ENCODE measurements around the gene GPLD1.
A peak's percentile ranks its signal among the peaks of the same experiment; 100 is the strongest.
"Not testable (repeated sequence)": the region's sequence is repeated elsewhere in the genome, so short reads cannot be mapped to it uniquely, and the experiment has no call there.

GPLD1 gene

GRCh38 chr6:24489470-24489869 lies at the start of gene GPLD1:
Gene GPLD1, minus strand, starts transcription at chr6:24489578. Its CDS starts 67 bp downstream, at chr6:24489511.
- FAIRE-seq (no peak), DNase-seq (ENCODE audit: insufficient read length, low spot score) (no peak)

DNA sequence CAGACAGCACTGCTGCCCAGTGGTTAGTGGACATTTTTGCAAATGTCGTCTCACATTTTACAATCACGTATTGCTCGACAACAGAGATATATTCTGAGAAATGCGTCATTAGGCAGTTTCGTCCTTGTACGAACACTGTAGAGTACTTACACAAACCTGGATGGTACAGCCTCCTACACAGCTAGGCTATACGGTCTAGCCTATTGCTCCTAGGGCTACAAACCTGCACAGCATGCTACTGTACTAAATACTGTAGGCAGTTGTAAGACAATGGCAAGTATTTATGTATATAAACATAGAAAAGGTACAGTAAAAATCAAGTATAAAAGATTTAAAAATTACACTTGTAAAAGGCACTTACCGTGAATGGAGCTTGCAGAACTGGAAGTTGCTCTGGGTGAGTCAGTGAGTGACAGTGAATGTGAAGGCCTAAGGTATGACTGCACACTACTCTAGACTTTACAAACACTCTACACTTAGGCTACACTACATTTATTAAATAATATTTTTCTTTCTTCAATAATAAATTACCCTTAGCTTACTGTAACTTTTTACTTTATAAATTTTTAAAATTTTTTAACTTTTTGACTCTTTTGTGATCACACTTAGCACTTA lies 48.5 kb upstream of the GPLD1 start:
- DNase-seq (ENCODE audit: insufficient read length, low spot score) (no peak), FAIRE-seq (no peak)

DNA sequence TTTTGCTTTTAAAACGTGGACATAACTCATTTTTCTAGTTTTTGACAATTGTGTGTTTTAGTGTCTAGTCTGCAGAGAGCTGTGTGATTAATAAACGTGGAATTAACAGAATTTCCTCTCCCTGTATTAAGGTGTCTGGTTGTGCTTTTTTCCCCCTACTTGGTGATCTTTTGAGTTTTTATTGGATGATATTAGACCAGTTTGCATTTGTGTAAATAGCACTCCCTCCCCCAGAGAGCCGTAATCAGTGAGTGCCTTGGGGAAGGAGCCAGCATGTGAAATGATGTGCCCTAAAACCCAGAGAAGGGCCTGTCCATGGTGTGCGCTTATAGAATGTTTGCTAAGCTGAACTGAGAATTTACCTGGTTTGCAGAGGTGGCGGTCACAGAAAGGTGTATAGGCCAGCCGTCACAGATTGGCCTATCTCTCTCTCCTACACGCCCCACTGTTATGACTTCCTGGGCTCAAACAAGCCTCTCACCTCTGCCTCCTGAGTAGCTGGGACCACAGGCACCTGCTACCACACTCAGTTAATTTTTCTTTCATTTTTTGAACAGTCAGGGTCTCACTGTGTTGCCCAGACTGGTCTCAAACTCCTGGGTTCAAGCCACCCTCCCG lies 47.8 kb upstream of the GPLD1 start:
- FAIRE-seq, result no peak
- DNase-seq (ENCODE audit: insufficient read length, low spot score), result no peak

DNA sequence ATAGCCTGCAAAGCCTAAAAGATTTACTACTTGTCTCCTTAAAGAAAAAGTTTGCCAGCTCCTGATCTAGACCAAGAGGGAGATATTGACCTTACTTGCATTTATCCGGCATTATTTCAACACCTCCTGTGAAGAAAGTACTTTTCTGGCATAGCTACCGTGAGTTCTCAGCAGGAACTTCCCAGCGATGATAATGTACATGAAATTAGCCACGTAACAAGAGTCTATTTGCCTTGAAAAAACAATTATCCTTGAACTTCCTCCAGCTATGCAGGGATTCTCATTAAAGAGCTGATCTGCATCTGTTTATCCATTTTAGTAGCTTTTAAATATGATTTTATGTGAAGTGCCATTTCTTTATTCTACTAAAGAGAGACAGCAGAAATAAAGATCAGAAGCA lies 47.1 kb upstream of the GPLD1 start:
- DNase-seq (ENCODE audit: insufficient read length, low spot score) (no peak), FAIRE-seq (no peak)

- DNase-seq (ENCODE audit: insufficient read length, low spot score) (no peak), FAIRE-seq (no peak)
These were observed 45.8 kb upstream of the GPLD1 start for GRCh38 chr6:24535210-24535609.

DNA sequence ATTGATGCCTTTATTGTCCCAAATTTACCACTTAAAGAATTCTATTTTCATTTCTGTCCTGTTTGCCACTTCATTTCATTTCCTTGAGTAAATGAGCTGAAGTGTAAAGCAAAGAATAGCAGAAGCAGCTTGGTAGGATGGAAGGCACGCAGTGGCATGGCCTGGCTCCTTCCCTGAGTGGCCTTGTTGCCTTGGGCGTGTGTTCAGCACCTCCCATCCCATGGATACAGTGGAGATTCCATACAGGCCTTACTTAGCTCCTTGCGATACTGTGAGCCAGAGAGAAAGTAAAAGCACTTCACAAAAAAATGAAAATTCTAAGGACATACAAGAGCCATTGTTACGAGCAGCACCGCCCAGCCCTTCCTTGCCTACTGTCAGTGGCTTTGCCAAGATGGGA lies 45.0 kb upstream of the GPLD1 start:
- FAIRE-seq, result no peak
- DNase-seq (ENCODE audit: insufficient read length, low spot score), result no peak

- DNase-seq (ENCODE audit: insufficient read length, low spot score) (no peak), FAIRE-seq (no peak)
These were observed 40.6 kb upstream of the GPLD1 start for GRCh38 chr6:24529985-24530384.

DNA sequence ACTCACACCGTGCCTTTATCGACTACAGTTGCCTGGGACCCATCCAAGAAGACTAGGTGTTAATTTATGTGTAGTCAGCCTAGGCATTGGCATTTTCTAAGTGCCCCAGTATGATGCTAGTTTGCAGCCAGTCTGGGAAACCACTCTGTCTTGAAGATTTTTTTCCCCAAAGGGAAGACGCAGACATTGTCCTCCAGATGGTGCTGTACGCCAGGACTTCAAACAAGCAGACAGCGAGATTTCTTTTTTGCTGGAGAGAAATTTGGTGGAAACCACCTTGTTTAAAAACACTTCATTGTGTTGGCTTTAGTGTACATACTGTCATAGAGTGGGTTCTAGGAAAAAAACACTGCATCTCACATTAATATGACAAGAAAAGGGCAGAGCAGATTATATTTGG lies 35.4 kb upstream of the GPLD1 start:
- DNase-seq (ENCODE audit: insufficient read length, low spot score), result no peak
- no peak for FAIRE-seq

- DNase-seq (ENCODE audit: insufficient read length, low spot score) (no peak), FAIRE-seq (no peak)
These were observed 35.0 kb upstream of the GPLD1 start for GRCh38 chr6:24524329-24524728.

GRCh38 chr6:24522228-24523176 lies 33.1 kb upstream of the GPLD1 start:
- FAIRE-seq, result no peak
- no peak for DNase-seq (ENCODE audit: insufficient read length, low spot score)

DNA sequence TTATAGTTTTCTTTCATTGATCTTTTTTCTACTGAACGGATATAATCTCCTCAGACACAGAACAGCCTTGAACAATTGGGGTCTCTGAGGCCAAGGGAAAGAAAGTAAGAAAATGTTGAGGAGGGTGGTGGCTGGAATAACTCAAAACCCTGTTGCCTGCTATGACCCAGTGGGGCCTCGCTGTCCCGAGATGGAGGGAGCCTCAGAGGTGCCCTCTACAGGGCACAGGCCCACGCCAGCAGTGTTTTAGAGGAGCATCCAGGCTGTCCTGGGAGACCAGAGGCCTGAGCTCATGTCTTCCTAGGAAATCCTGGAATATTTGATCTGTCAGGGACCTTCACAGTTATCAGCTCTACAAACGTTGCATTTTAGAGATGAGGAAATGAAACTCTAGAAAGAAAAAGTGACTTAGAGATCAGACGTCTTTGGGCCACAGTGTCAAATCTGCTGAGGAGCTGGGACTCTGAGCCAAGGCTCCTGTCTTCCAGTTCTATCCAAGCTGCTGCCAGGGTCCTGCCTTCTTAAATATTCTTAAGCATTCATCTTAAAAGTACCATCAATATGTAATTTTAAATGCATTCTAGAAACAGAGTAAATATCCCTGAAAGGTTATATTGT lies 31.7 kb upstream of the GPLD1 start:
- DNase-seq (ENCODE audit: insufficient read length, low spot score), result peak; percentile 32
- FAIRE-seq, result peak; percentile 84

DNA sequence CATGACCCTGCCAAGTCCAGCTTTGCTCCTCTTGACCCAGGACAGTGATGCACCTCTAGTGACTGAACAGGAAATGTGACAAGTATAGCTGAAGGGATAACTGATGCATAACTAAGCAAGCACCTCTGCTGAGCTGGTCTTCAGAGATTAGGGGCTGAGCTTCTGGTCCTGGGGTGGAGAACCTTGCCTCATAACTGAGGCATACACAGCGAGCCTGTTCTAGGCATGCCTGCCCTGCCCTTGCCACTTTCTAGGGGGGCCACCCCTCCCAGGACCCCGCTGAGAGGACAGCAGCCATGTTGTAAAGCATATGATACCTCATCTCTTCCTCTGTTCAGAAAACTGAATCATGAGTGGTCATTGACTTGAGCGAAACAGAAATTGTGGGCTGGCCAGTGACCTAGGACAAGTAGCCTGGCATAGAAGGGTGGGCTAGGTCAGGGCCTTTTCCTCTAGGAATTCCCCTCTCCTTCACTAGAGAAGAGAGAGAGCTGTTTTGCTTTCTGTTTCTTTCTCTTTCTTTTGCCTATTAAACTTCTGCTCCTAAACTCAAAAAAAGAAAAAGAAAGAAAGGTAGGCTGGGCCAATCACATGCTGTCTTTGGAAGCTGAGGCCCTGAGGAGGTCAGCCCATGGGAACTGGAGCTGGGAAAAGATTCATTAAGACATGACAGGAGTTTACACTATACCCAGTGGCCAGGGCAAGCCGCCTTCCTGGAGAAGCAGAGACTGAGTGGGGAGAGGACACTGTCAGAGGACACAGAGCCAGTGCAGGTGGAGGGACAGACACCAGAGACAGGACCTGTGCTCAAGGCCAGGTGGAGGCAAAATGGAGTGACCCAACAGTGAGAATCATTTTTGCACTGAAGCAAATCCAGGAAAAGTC lies 28.5 kb upstream of the GPLD1 start:
- DNase-seq (ENCODE audit: insufficient read length, low spot score) (no peak), FAIRE-seq (peak; percentile 97)

DNA sequence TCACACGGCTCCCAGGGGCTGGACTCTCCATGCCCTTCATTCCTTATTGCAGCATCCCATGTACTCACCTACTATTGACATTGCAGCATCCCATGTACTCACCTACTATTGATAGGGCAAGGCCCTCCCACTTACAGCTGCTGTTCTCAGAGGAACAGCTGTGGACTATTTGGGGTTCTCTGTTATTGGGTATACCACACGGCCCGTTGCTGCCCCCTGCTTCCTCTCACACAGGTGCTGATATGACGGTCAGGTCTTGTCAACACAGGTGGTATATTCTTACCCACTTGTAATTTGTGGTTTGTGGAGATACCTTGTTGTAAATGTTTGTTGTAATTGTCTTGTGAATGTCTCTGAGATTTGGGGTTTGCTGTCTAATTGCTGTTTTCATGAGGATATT lies 24.2 kb upstream of the GPLD1 start:
- no peak for DNase-seq (ENCODE audit: insufficient read length, low spot score)
- FAIRE-seq, result peak; percentile 35

DNA sequence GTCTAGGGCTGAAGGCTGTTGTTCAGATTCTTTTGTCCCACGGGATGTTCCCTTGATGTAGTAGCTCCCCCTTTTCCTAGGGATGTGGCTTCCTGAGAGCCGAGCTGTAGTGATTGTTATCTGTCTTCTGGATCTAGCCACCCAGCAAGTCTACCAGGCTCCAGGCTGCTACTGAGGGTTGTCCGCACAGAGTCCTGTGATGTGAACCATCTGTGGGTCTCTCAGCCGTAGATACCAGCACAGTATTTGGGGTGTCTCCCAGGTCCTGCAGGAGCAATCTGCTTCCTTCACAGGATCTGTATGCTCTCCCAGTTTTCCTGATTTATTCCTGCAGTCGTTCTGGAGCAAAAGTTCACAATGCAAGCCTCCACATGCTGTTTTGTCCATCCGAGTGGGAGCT lies 22.6 kb upstream of the GPLD1 start:
- not testable (repeated sequence) for FAIRE-seq; DNase-seq (ENCODE audit: insufficient read length, low spot score)

DNA sequence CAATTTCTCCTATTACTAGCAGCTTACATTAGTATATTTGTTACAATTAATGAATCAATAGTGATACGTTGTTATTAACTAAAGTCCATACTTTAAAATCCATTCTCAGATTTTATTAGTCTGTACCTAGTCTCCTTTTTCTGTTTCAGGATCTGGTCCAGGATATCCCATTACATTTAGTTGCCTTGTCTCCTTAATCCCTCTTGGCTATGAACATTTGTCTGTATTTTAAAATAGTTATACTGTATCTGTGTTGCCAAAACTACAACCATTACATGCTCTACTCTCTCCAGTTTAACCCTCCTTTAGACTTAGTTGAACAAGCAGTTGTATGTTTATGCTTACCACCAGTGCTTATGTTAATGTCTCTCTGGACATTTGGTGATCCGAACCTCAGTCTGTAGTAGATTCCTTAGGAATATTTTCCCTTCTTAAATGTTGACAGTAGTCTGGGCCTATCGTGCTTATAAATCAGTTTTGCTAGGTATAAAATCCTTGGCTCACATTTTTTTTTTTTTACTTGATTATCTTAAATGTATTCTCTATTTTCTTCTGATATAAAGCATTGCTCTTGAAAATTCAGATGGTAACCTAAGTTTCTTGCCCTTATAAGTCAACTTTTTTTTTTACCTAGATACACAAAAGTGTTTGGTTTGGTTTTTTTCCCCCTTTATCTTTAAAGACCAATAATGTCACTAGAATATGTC lies 17.6 kb upstream of the GPLD1 start:
- FAIRE-seq (no peak), DNase-seq (ENCODE audit: insufficient read length, low spot score) (no peak)

DNA sequence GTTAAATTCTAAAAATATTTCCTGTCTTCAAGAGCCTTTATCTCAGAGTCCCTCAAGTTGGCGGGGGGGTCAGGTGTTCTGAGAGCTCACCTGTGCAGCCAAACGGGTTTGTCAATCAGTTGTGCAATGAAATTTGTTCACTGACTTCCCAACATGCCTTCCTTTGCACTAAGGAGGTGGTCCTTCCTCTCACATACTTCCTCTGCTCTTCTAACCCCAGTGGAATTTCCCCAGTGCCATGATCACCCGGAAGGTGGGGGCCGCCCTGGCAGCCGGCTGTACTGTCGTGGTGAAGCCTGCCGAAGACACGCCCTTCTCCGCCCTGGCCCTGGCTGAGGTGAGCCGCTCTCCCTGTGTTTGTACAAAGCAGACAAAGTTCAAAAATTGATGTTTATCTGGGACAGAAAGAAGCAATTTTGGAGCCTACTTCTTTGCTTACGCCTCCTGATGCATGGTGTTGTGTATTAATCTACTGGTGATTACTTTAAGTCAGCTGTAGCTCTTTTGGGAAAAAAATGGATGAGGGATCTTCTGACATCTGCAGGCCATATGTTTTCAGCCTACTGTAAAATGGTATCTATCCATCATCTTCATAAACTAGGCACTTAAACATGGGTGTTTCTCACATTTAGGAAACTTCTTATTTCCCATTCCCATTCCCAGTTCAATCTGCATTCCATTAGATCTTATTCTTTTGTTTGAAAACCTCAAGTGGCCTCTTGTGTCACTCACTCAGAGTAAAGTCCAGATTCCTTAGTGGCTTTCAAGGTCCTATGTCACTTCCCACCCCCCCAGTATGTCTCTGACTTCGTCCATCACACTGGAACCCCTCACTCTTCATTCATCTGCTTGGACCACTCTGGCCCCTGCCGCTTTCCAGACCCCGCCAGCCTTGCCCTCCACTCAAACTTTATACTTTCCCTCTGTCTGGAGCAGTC lies 15.5 kb upstream of the GPLD1 start:
- no peak for FAIRE-seq

DNA sequence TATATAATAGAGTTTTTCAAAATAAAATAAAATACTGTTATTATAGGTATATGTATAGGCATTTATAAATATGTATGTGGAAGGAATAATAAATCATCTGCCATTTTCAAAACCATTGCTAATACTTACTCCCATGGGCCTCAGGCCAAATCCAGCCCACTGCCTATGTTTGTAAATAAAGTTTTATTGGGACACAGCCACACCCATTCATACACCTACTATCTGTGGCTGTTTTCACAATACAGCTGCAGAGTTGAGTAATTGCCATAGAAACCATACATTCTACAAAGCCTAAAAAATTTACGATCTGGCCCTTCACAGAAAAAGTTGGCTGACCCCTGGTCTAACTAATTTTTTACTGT lies 14.9 kb upstream of the GPLD1 start:
- no peak for DNase-seq (ENCODE audit: insufficient read length, low spot score)
- FAIRE-seq, result no peak

More for the DNA sequence above, 15.5 kb upstream of the GPLD1 start:
- no peak for DNase-seq (ENCODE audit: insufficient read length, low spot score)

DNA sequence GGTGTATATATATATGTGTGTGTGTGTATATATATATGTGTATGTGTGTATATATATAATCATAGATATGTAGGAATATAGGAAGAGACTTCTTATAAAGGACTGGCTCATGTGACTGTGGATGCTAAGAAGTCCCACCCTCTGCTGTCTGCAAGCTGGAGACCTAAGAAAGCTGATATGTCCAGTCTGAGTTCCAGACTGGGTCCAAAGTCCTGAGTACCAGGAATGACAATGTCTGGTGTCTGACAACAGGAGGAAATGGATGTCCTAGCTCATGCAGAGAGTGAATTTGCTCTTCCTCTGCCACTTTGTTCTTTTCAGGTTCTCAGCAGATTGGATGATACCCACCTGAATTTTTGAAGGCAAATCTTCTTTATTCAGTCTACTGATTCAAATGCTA lies 12.5 kb upstream of the GPLD1 start:
- no peak for FAIRE-seq
- DNase-seq (ENCODE audit: insufficient read length, low spot score), result no peak

DNA sequence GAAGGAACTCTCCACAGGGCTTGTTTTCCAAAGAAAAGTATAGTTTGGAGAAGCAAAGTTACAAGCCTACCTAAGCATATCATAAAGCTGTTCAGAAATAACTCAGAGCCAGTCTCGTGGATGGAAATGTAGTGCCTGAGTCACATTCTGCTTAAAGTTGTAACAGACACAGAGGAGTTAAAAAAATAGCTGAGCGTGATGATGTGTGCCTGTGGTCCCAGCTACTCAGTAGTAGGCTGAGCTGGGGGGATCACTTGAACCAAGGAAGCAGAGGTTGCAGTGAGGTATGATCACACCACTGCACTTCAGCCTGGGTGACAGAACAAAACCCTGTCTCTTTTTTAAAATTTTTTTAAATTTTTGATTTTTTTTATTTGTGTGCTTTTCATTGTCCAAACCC lies 12.0 kb upstream of the GPLD1 start:
- DNase-seq (ENCODE audit: insufficient read length, low spot score) (no peak), FAIRE-seq (no peak)

Data from GM19239 (cell line).